OCI-LY3 (cell line): ENCODE results near the gene MAD1L1.

ENCODE experiments used
- H2AFZ ChIP-seq: fragments of 200-600, 300-600 bp; shearing (Covaris generic); 2 replicates; pipeline ENCODE4 v1.6.0; 2014; ENCODE audit warnings: antibody characterized with exemption, low read depth, low read length
- H3K27ac ChIP-seq: fragments of 200-600, 300-600 bp; sonication (generic); 2 replicates; pipeline ENCODE4 v1.5.1; 2014; ENCODE audit warnings: mild to moderate bottlenecking, low read length, moderate library complexity, mixed read lengths
- H3K27me3 ChIP-seq: fragments of 200-600, 300-600 bp; sonication (generic); 2 replicates; pipeline ENCODE4 v1.6.1; 2014; ENCODE audit warnings: low read depth, low read length, mixed read lengths
- H3K36me3 ChIP-seq: fragments of 200-600, 300-600 bp; sonication (generic); replicated peaks from 2 replicates; pipeline ENCODE3; 2014; ENCODE audit warnings: low read depth, low read length, mixed read lengths
- H3K4me1 ChIP-seq: fragments of 300-600, 200-600 bp; sonication (generic); 2 replicates; pipeline ENCODE4 v1.6.1; 2014; ENCODE audit warnings: low read length, mixed read lengths
- H3K4me2 ChIP-seq: fragments of 200-600, 300-600 bp; sonication (generic); 2 replicates; pipeline ENCODE4 v1.6.1; 2014; ENCODE audit warnings: low read length, mixed read lengths
- H3K4me3 ChIP-seq: fragments of 300-600, 200-600 bp; sonication (generic); 2 replicates; pipeline ENCODE4 v1.5.1; 2014; ENCODE audit warnings: antibody characterized with exemption, mild to moderate bottlenecking, low read length, moderate library complexity
- H3K79me2 ChIP-seq: fragments of 300-600, 200-600 bp; shearing (Covaris generic); 2 replicates; pipeline ENCODE4 v1.6.1; 2014; ENCODE audit warnings: mild to moderate bottlenecking, low read length, mixed read lengths
- H3K9ac ChIP-seq: fragments of 300-600, 200-600 bp; shearing (Covaris generic); 2 replicates; pipeline ENCODE4 v1.6.0; 2014; ENCODE audit warnings: mild to moderate bottlenecking, low read length, moderate library complexity
- H3K9me3 ChIP-seq: fragments of 200-600, 300-600 bp; shearing (Covaris generic); 2 replicates; pipeline ENCODE4 v1.6.1; 2014; ENCODE audit warnings: low read length, mixed read lengths; ENCODE audit not compliant: insufficient read depth
- H4K20me1 ChIP-seq: fragments of 200-600, 300-600 bp; sonication (generic); 2 replicates; pipeline ENCODE4 v1.6.1; 2016; ENCODE audit warnings: low read length, mixed read lengths; ENCODE audit not compliant: insufficient read depth
- CTCF ChIP-seq: fragments of 200-600, 300-600 bp; sonication (generic); IDR thresholded peaks from 2 replicates; pipeline ENCODE4 v1.5.1; 2014; ENCODE audit warnings: antibody characterized with exemption, low read length, low read depth
- EZH2phosphoT487 ChIP-seq: fragments of 200-600 bp; shearing (Covaris generic); IDR thresholded peaks from 2 replicates; pipeline ENCODE4 v1.6.1; 2018; ENCODE audit warnings: antibody characterized with exemption, mixed run types, low read depth

MAD1L1 gene

GRCh38 chr7:2078899-2079298, 153.8 kb downstream of the MAD1L1 start:
- Histone ChIP-seq H3K9me3 (no peaks in the 10 kb centered on the region), H2AFZ (no peak overlapping the region), H3K4me2 (no peak overlapping the region), H3K9ac (no peak overlapping the region), H3K4me3 (no peak overlapping the region), H3K27ac (no peak overlapping the region), H3K36me3 (no peaks in the 10 kb centered on the region), H4K20me1 (no peaks in the 10 kb centered on the region), H3K4me1 (no peaks in the 10 kb centered on the region), H3K27me3 (no peaks in the 10 kb centered on the region), H3K79me2 (no peaks in the 10 kb centered on the region)
- TF ChIP-seq CTCF (no peak), EZH2phosphoT487 (no peak)

- no peaks in the 10 kb centered on the region for H3K36me3 ChIP-seq
- no peaks in the 10 kb centered on the region for H3K4me1 ChIP-seq
- no peaks in the 10 kb centered on the region for H4K20me1 ChIP-seq
- H2AFZ ChIP-seq, result no peak overlapping the region
- H3K27ac ChIP-seq, result no peak overlapping the region
- TF ChIP-seq EZH2phosphoT487, result no peak
- no peak overlapping the region for H3K4me2 ChIP-seq
- H3K79me2 ChIP-seq, result no peaks in the 10 kb centered on the region
- no peak overlapping the region for H3K4me3 ChIP-seq
- H3K27me3 ChIP-seq, result no peaks in the 10 kb centered on the region
- H3K9me3 ChIP-seq, result no peaks in the 10 kb centered on the region
- H3K9ac ChIP-seq, result no peak overlapping the region
Measured at GRCh38 chr7:2076649-2077064, 156.1 kb downstream of the MAD1L1 start.

GRCh38 chr7:2075811-2076210, 156.9 kb downstream of the MAD1L1 start:
- H3K27me3 ChIP-seq, result no peaks in the 10 kb centered on the region
- no peaks in the 10 kb centered on the region for H4K20me1 ChIP-seq
- no peaks in the 10 kb centered on the region for H3K9me3 ChIP-seq
- H2AFZ ChIP-seq, result no peak overlapping the region
- H3K4me3 ChIP-seq, result no peak overlapping the region
- no peaks in the 10 kb centered on the region for H3K4me1 ChIP-seq
- no peak overlapping the region for H3K4me2 ChIP-seq
- H3K9ac ChIP-seq, result no peak overlapping the region
- TF ChIP-seq CTCF (no peak), EZH2phosphoT487 (no peak)
- H3K36me3 ChIP-seq, result no peaks in the 10 kb centered on the region
- no peaks in the 10 kb centered on the region for H3K79me2 ChIP-seq
- H3K27ac ChIP-seq, result no peak overlapping the region

GRCh38 chr7:2074691-2075090, 158.1 kb downstream of the MAD1L1 start:
- Histone ChIP-seq H3K4me1 (no peaks in the 10 kb centered on the region), H4K20me1 (no peaks in the 10 kb centered on the region), H3K9me3 (no peaks in the 10 kb centered on the region), H2AFZ (no peak overlapping the region), H3K79me2 (no peaks in the 10 kb centered on the region), H3K27ac (no peak overlapping the region), H3K4me3 (no peak overlapping the region), H3K27me3 (no peaks in the 10 kb centered on the region), H3K36me3 (no peaks in the 10 kb centered on the region), H3K9ac (no peak overlapping the region), H3K4me2 (no peak overlapping the region)
- TF ChIP-seq EZH2phosphoT487 (no peak), CTCF (no peak)

- no peak overlapping the region for H3K4me2 ChIP-seq
- no peaks in the 10 kb centered on the region for H3K36me3 ChIP-seq
- no peaks in the 10 kb centered on the region for H4K20me1 ChIP-seq
- no peaks in the 10 kb centered on the region for H3K27me3 ChIP-seq
- no peaks in the 10 kb centered on the region for H3K79me2 ChIP-seq
- no peak overlapping the region for H3K27ac ChIP-seq
- H3K4me3 ChIP-seq, result no peak overlapping the region
- H3K9ac ChIP-seq, result no peak overlapping the region
- TF ChIP-seq EZH2phosphoT487 (no peak), CTCF (no peak)
- H2AFZ ChIP-seq, result no peak overlapping the region
- no peaks in the 10 kb centered on the region for H3K4me1 ChIP-seq
- no peaks in the 10 kb centered on the region for H3K9me3 ChIP-seq
Measured at GRCh38 chr7:2072798-2073197, 159.9 kb downstream of the MAD1L1 start.
